Neural progenitor cell (in vitro differentiated cells): ENCODE data around the gene PERP. TPM values are rescaled to one million over a fixed set of nuclear protein-coding genes. Genes with fewer than 3 reads are reported as not detected.

ENCODE experiments used
- DNase-seq: peaks from one replicate; pipeline ENCODE4 v3.0.0-alpha.2; 2016; ENCODE audit warnings: low spot score
- H2AFZ ChIP-seq: fragments of 200-600 bp; sonication (generic); replicated peaks from 2 replicates; pipeline ENCODE4 v1.6.1; 2016; ENCODE audit warnings: antibody characterized with exemption
- H3F3A ChIP-seq: fragments of 200-600 bp; sonication (generic); 2 replicates; pipeline ENCODE4 v1.6.1; 2016; ENCODE audit warnings: antibody characterized with exemption, low read depth
- H3K27ac ChIP-seq: fragments of 200-600 bp; sonication (generic); 2 replicates; pipeline ENCODE4 v1.5.1; 2016; ENCODE audit warnings: mild to moderate bottlenecking
- H3K27me3 ChIP-seq: fragments of 200-600 bp; sonication (generic); 2 replicates; pipeline ENCODE4 v1.6.1; 2016; ENCODE audit warnings: mild to moderate bottlenecking, moderate library complexity
- H3K36me3 ChIP-seq: fragments of 200-600 bp; sonication (generic); 2 replicates; pipeline ENCODE4 v1.5.1; 2016
- H3K4me1 ChIP-seq: fragments of 200-600 bp; sonication (generic); 2 replicates; pipeline ENCODE4 v1.6.1; 2016; ENCODE audit warnings: mixed run types
- H3K4me2 ChIP-seq: fragments of 200-600 bp; sonication (generic); 2 replicates; pipeline ENCODE4 v1.6.1; 2016
- H3K4me3 ChIP-seq: fragments of 200-600 bp; sonication (generic); 2 replicates; pipeline ENCODE4 v1.5.1; 2016
- H3K79me2 ChIP-seq: fragments of 200-600 bp; sonication (generic); 2 replicates; pipeline ENCODE4 v1.6.1; 2016; ENCODE audit warnings: low read depth
- H3K9ac ChIP-seq: fragments of 200-600 bp; sonication (generic); 2 replicates; pipeline ENCODE4 v1.6.1; 2016
- H3K9me3 ChIP-seq: fragments of 200-600 bp; sonication (generic); 2 replicates; pipeline ENCODE4 v1.5.1; 2016; ENCODE audit warnings: low read depth
- H4K20me1 ChIP-seq: fragments of 200-600 bp; sonication (generic); 2 replicates; pipeline ENCODE4 v1.6.1; 2016; ENCODE audit warnings: low read depth
- H3K27ac Mint-ChIP-seq: 3 replicates; pipeline ENCODE4 v1.8.0; 2021; ENCODE audit warnings: mixed read lengths
- H3K27me3 Mint-ChIP-seq: 2 replicates; pipeline ENCODE4 v1.8.0; 2022; ENCODE audit warnings: low read depth, mild to moderate bottlenecking, inconsistent platforms, moderate library complexity, mixed read lengths; ENCODE audit not compliant: insufficient read depth
- H3K36me3 Mint-ChIP-seq: 3 replicates; pipeline ENCODE4 v1.8.0; 2021; ENCODE audit warnings: mixed read lengths
- H3K4me1 Mint-ChIP-seq: 3 replicates; pipeline ENCODE4 v1.8.0; 2021; ENCODE audit warnings: mixed read lengths
- H3K4me3 Mint-ChIP-seq: 3 replicates; pipeline ENCODE4 v1.8.0; 2021; ENCODE audit warnings: mild to moderate bottlenecking, moderate library complexity, mixed read lengths
- H3K9me3 Mint-ChIP-seq: 3 replicates; pipeline ENCODE4 v1.8.0; 2020; ENCODE audit warnings: mixed read lengths
- CTCF ChIP-seq: fragments of 200-600 bp; sonication (generic); IDR thresholded peaks from 2 replicates; pipeline ENCODE4 v1.5.1; 2017; ENCODE audit warnings: antibody characterized with exemption, mild to moderate bottlenecking
- EZH2 ChIP-seq: fragments of 200-600 bp; sonication (generic); IDR thresholded peaks from 2 replicates; pipeline ENCODE4 v1.6.1; 2017; ENCODE audit warnings: antibody characterized with exemption, mild to moderate bottlenecking, moderate library complexity
- EZH2phosphoT487 ChIP-seq: fragments of 200-600 bp; sonication (generic); IDR thresholded peaks from 2 replicates; pipeline ENCODE4 v1.6.1; 2017; ENCODE audit warnings: antibody characterized with exemption
- total RNA-seq: library from RNA; depleted of rRNA; stranded (reverse); fragments of >200 nt; gene quantifications from 2 replicates; pipeline ENCODE4 v1.2.3, GENCODE V29; 2015; ENCODE audit warnings: low replicate concordance

Gene PERP
- total RNA-seq, 1 donor from 2014 or later = 35.4 TPM

- Histone ChIP-seq H3K4me1 (no peaks in the 10 kb centered on the region), H3F3A (peaks cover 5% of the 10 kb centered on the region), H3K27ac (no peak overlapping the region), H4K20me1 (no peaks in the 10 kb centered on the region), H2AFZ (no peak overlapping the region), H3K36me3 (no peaks in the 10 kb centered on the region), H3K27me3 (peaks cover 1% of the 10 kb centered on the region), H3K9ac (no peak overlapping the region), H3K9me3 (no peaks in the 10 kb centered on the region), H3K79me2 (no peaks in the 10 kb centered on the region), H3K4me2 (no peak overlapping the region), H3K4me3 (no peak overlapping the region)
- H3K27me3 Mint-ChIP-seq = no peaks in the 10 kb centered on the region
- H3K9me3 Mint-ChIP-seq = no peaks in the 10 kb centered on the region
- TF ChIP-seq CTCF (no peak), EZH2 (no peak), EZH2phosphoT487 (no peak)
- DNase-seq = no peak
- no peak overlapping the region for H3K4me3 Mint-ChIP-seq
- no peak overlapping the region for H3K27ac Mint-ChIP-seq
- H3K4me1 Mint-ChIP-seq = peaks cover 10% of the 10 kb centered on the region
- H3K36me3 Mint-ChIP-seq = no peaks in the 10 kb centered on the region
Measured at GRCh38 chr6:138113588-138114210, 6.5 kb upstream of the PERP start.

DNA sequence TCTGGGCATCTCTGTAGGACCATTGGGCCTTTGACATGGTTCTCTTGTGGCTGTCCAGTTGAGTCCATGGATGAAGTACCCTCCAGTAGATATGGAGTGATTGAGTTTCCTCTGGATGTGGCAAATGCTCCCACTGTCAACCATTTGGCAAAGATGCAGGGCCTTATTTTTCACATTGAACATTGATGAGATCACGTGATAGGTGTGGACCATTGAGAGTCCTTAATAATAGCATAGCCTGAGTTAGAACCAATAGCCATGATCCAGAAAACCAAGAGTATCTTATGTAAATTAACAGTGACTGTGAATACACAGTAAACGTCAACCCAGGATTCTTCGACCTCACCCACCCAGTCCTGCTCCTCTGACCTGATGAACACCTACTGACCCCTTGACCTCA is 3.0 kb upstream of the PERP start:
- peaks cover 6% of the 10 kb centered on the region for H3K4me1 ChIP-seq
- peaks cover 38% of the 10 kb centered on the region for H3F3A ChIP-seq
- no peak overlapping the region for H3K27ac ChIP-seq
- H3K36me3 ChIP-seq = no peaks in the 10 kb centered on the region
- H3K79me2 ChIP-seq = peaks cover 14% of the 10 kb centered on the region
- H3K9ac ChIP-seq = no peak overlapping the region
- no peak overlapping the region for H3K27ac Mint-ChIP-seq
- no peak overlapping the region for H2AFZ ChIP-seq
- H3K9me3 ChIP-seq = no peaks in the 10 kb centered on the region
- H3K27me3 ChIP-seq = peaks cover 16% of the 10 kb centered on the region
- H4K20me1 ChIP-seq = no peaks in the 10 kb centered on the region
- H3K27me3 Mint-ChIP-seq = peaks cover 12% of the 10 kb centered on the region
- TF ChIP-seq EZH2phosphoT487 (no peak), EZH2 (no peak), CTCF (no peak)
- H3K9me3 Mint-ChIP-seq = no peaks in the 10 kb centered on the region
- peaks cover 25% of the 10 kb centered on the region for H3K4me1 Mint-ChIP-seq
- H3K4me3 ChIP-seq = no peak overlapping the region
- no peaks in the 10 kb centered on the region for H3K36me3 Mint-ChIP-seq
- no peak overlapping the region for H3K4me2 ChIP-seq
- H3K4me3 Mint-ChIP-seq = no peak overlapping the region
- DNase-seq = no peak

DNA sequence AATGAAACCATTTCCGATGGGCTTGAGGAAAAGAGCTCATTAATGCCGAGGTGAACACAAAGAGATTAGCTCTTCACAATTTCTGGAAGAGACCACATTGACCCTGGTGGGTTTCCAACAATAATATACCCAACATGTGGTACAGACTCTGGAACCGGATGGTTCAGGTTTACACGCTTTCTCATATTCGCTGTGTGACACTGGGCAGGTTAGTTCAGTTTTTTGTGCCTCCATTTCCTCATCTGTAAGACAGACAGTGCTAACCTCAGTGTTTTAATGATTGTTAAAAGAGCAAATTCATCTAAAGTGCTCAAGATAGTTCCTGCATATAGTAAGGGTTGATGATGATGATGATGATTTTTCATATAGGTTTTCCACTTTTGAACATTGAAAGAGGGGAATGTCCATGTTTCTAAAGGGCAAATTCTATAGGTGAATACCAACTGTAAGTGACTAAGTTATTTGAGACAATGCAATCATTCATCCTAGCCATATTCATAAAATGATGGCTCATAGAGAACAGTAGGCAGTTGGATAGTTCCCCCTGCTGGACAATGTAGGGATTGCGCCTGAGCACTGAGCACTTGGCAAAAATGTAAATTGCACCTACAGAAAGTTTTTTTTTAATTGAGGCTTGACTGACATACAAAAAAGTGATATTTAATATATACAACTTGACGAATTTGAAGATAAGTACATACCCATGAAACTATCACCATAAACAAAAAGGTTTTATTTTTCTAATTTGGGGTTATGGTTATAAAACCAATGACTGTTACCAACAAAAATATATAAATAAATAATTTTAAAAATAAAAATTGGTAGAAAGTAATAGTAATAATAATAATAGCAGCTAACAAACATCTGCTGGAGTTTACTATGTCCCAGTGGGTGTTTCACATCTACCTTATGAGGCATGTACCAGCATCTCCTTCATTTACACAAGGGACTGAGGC is 2.1 kb upstream of the PERP start:
- peaks cover 23% of the 10 kb centered on the region for H3K79me2 ChIP-seq
- TF ChIP-seq EZH2phosphoT487 (no peak), EZH2 (no peak), CTCF (peak; percentile 99)
- H3K4me3 Mint-ChIP-seq = no peak overlapping the region
- peaks cover 46% of the 10 kb centered on the region for H3F3A ChIP-seq
- no peak overlapping the region for H3K4me2 ChIP-seq
- H4K20me1 ChIP-seq = no peaks in the 10 kb centered on the region
- H3K4me3 ChIP-seq = no peak overlapping the region
- no peak overlapping the region for H3K9ac ChIP-seq
- H2AFZ ChIP-seq = no peak overlapping the region
- H3K36me3 ChIP-seq = no peaks in the 10 kb centered on the region
- H3K36me3 Mint-ChIP-seq = no peaks in the 10 kb centered on the region
- no peak overlapping the region for H3K27ac ChIP-seq
- DNase-seq = peak; percentile 48
- H3K4me1 Mint-ChIP-seq = peaks cover 33% of the 10 kb centered on the region
- H3K27me3 ChIP-seq = peaks cover 16% of the 10 kb centered on the region
- H3K9me3 ChIP-seq = no peaks in the 10 kb centered on the region
- no peak overlapping the region for H3K27ac Mint-ChIP-seq
- peaks cover 16% of the 10 kb centered on the region for H3K4me1 ChIP-seq
- H3K9me3 Mint-ChIP-seq = no peaks in the 10 kb centered on the region
- H3K27me3 Mint-ChIP-seq = peaks cover 12% of the 10 kb centered on the region
